SK-N-SH (cell line): Measurements from ENCODE around the gene DMD.

Experiments used
- EP300 ChIP-seq, 2 experiments: IDR thresholded peaks; 2 replicates each; pipeline versions ENCODE4 v1.4.0 to v1.6.1; 2012; ENCODE audit warnings: borderline replicate concordance in 1 of 2, low read depth in 1 of 2, low read length in 1 of 2
- EZH2phosphoT487 ChIP-seq: fragments of 200-600 bp; sonication (generic); IDR thresholded peaks from 2 replicates; pipeline ENCODE4 v1.6.1; 2017; ENCODE audit warnings: low read depth, mixed run types, mild to moderate bottlenecking, antibody characterized with exemption, moderate library complexity, borderline replicate concordance
- RAD21 ChIP-seq: IDR thresholded peaks from 2 replicates; pipeline ENCODE4 v1.6.1; 2012; ENCODE audit warnings: mild to moderate bottlenecking, low read length
- YY1 ChIP-seq: IDR thresholded peaks from 2 replicates; pipeline ENCODE4 v1.4.0; 2012; ENCODE audit warnings: low read depth, mild to moderate bottlenecking
- TF ChIP-seq, protein P1 (sequence below): fragments of 200-600 bp; sonication (generic); IDR thresholded peaks from 2 replicates; pipeline ENCODE4 v1.6.1; 2017; ENCODE audit warnings: antibody characterized with exemption, mild to moderate bottlenecking, moderate library complexity

DNA sequence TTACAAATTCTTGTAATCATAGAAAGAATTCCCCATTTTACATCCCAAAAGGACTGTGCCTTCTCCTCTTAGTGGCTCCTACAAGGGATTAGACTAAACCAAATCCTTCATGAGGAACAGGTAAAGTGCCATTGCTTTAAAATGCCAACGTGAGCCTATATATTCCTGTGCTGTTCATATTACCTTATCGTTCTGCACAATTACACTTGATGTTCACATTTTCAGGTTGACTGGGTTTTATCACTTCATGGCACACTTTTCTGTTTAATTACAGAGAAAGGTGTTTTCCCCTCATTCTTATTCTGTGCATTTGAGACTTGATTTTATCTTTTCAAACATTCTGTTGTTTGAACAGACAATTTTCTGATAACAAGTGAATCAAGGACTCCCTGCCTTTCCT is 1493.9 kb downstream of the DMD start:
- TF ChIP-seq YY1: no peak
- TF ChIP-seq, protein P1, sequence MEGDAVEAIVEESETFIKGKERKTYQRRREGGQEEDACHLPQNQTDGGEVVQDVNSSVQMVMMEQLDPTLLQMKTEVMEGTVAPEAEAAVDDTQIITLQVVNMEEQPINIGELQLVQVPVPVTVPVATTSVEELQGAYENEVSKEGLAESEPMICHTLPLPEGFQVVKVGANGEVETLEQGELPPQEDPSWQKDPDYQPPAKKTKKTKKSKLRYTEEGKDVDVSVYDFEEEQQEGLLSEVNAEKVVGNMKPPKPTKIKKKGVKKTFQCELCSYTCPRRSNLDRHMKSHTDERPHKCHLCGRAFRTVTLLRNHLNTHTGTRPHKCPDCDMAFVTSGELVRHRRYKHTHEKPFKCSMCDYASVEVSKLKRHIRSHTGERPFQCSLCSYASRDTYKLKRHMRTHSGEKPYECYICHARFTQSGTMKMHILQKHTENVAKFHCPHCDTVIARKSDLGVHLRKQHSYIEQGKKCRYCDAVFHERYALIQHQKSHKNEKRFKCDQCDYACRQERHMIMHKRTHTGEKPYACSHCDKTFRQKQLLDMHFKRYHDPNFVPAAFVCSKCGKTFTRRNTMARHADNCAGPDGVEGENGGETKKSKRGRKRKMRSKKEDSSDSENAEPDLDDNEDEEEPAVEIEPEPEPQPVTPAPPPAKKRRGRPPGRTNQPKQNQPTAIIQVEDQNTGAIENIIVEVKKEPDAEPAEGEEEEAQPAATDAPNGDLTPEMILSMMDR: no peak
- TF ChIP-seq EP300 (IDR thresholded peaks at IDR 0.05; ENCODE audit: borderline replicate concordance in 1 of 2, low read depth in 1 of 2, low read length in 1 of 2): no peak
- TF ChIP-seq EZH2phosphoT487: no peak
- TF ChIP-seq RAD21: no peak
